Stimulated activated CD8-positive, alpha-beta memory T cell treated with anti-CD3 and anti-CD28 coated beads, Interleukin-12 subunit alpha, Interleukin-12 subunit beta, amount 100 ng/mL, for 4 hours (primary cell): ENCODE data around the gene SUDS3.
"Not testable (repeated sequence)": the region's sequence is repeated elsewhere in the genome, so short reads cannot be mapped to it uniquely, and the experiment has no call there.

Source experiments
- DNase-seq: peaks from one replicate; pipeline ENCODE4 v3.0.0-alpha.2; 2020; ENCODE audit warnings: low read depth

SUDS3 gene, protein sequence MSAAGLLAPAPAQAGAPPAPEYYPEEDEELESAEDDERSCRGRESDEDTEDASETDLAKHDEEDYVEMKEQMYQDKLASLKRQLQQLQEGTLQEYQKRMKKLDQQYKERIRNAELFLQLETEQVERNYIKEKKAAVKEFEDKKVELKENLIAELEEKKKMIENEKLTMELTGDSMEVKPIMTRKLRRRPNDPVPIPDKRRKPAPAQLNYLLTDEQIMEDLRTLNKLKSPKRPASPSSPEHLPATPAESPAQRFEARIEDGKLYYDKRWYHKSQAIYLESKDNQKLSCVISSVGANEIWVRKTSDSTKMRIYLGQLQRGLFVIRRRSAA

DNA sequence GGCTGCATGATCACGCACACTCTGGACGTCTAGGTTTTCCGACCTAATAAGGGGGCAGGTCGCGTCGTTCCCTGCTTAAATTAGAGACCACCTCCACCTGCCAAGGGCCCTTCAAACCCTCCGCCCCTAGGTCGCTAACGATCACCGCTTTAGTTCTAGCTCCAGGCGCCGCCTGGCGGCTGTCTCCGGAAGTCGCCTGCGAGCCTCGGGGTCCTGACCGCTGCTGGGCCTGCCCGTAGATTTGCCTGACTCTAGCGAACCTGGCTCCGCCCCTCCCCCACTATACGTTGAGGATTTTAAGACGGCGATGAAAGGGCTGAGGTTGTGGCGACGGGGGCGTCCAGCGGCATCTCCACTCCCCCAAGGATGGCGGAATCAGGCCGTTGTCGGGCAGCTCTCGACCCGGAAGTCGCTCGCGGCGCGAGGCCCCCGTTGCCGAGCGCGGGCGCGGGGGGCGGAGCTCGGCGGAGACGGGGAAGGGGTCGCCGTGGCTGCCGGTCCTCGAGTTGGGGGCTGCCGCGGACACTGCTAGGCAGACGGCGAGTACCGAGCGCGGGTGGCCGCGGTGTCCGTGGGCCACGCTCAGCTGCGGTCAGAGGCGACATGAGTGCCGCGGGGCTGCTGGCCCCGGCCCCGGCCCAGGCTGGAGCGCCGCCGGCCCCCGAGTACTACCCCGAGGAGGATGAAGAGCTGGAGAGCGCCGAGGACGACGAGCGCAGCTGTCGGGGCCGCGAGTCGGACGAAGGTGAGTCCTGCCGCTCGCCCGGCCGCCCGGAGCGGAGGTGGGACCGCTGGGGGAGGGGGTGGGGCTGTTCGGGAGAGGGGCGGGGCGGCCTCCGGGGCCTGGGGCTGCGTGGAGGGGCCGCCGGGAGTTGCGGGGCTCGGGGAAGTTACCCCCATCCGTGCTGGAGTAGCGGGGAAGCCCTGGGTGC, at the start of gene SUDS3:
TSS of gene SUDS3 (plus strand) at position 467 of the 932 bp plus-strand sequence. CDS start at position 604, 137 bp downstream.
- DNase-seq: peak; percentile 87

DNA sequence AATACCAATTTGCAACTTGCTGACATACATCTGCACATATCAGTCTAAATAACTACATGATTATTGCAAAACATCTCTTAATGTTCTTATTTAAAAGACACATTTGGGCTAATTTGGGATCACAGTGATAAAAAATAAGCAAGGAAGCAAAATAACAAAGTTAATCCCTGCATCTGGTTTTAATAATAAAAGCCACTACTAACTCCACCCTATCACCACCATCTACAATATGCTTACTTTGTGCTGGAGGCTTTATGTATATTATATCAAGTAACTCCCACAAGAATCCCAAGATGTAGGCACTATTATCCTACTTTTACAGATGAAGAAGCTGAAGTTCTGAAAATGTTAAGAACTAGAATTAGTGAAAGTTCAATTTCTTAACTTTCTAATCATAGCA, 49.4 kb upstream of the SUDS3 start:
- DNase-seq: no peak

DNA sequence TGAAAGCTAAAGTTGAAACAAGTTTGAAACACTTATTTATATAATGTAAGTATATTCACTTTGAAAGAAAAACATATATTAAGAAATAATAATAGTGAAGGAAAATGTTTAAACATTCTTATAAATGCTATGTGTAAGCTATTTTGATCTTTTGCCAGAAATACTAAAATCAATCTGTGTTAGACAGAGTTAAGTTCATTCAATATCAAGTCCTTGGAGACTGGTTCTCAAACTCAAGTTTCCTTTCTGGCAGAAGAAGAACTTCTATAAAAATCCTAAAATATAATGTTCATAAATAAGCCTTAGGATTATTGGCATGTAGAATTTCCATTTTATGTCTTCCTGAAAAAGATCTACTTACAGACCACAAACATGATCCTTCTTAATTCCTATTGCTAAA, 49.0 kb upstream of the SUDS3 start:
- no peak for DNase-seq

DNA sequence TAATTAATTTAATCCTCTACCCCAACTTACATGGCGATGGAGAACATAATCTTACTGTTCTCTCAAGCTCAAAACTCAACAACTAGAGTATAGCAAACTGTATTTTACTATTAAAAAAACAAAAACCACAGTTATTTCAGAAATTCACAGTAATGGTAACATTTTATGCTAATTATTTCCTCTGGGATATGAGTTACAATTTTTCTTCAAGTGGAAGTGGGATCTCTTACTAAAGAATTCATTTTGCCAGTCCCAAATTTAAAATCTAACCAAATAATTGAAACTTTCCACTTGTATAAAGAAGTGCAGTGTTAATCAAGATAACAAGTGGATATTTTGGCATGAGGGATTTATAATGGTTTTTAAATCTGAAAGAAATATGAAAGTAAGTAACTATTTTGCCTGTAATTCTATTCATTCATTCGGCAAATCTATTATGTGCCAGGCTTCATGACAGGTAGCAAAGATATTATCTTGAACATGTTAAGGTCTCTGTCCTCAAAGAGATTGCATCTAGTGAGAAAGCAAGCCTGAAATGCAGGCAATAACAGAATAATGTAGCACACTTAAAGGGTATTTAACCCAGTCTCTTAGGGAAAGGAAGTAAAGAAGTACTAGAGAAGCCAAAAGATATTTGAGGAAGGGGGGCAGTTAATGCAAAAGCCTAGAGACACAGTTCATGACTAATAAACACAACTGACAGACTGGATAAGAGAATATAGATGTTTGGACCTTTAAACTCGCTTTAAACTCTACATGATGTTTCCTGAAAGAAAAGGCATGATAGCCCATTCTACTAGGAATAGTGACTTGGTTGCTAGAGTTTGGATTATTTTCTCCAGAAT, 47.6 kb upstream of the SUDS3 start:
- no peak for DNase-seq

DNA sequence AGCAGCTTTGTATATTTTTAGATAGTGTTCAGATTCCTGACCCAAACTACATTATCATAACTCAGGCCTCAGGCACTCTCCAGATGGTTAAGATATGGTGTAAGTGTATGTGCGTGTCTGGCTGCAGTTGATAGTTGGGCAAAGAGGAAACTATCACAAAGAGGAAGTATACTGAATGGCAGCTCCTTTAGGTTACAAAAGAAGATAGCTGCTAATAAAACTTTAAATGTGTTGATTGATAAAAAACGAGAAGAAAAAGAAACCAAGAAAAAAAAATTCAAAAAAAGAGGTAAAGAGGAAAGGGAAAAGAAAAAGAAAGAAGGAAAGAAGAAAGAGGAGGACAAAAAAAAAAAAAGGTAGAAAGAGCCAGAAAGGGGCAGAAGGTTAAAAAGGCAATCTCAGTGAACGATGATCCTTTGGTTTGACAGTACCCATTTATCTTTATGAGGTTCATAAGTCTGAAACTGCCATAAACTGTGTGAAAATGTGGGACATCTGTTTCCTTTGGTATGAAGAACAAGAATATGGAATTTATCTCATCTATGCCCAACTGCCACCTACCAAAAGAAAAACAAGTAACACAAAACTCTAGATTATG, 45.8 kb upstream of the SUDS3 start:
- DNase-seq: no peak

DNA sequence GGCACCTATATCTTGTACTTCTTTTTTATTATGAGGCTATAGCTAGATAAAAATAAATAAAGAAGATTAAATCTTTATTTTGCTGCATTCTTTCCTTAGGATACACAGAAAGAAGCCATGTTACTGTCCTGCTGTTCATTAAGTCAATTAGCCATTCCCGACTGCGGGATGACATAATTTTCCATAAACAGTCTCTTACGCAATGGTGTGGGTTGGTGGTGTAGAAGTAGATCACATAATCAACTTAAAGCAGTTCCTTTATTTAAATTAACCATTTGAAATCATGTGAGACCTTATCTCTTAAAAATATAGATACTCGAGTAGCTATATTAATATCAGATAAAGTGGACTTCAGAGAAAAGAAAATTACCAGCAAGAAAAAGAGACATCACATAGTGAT, 43.8 kb upstream of the SUDS3 start:
- DNase-seq: no peak

DNA sequence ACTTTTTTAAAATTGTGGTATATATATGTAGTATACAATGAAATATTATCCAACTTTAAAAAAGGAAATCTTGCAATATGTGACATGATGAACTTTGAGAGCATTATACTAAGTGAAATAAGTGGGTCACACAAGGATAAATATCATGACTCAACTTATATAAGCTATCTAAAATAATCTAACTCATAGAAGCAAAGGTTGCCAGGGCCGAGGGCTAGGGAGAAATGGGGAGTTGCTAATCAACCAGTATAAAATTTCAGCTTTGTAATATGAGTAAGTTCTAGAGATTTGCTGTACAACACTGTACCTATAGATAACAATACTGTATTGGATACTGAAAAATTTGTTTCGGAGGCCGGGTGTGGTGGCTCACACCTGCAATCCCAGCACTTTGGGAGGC, 42.1 kb upstream of the SUDS3 start:
- DNase-seq: no peak

DNA sequence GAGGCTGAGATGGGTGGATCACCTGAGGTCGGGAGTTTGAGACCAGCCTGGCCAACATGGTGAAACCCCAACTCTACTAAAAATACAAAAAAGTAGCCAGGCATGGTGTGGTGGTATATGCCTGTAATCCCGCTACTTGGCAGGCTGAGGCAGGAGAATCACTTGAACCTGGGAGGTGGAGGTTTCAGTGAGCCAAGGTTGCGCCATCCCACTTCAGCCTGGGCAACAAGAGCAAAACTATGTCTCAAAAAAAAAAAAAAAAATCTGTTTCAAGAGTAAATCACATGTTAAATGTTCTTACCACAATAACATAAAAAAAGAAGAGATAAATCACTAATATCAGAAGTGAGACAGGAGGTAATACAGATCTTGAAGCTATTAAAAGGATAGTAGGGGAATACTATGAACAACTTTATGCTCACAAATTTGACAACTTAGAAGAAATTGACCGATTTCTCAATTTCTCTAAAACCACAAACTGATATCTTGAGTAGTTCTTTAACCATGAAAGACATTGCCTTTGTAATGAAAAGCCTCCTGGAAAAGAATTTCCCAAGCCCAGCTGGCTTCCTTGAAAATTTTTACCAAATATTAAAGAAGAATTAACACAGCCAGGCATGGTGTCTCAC, 41.3 kb upstream of the SUDS3 start:
- no peak for DNase-seq

DNA sequence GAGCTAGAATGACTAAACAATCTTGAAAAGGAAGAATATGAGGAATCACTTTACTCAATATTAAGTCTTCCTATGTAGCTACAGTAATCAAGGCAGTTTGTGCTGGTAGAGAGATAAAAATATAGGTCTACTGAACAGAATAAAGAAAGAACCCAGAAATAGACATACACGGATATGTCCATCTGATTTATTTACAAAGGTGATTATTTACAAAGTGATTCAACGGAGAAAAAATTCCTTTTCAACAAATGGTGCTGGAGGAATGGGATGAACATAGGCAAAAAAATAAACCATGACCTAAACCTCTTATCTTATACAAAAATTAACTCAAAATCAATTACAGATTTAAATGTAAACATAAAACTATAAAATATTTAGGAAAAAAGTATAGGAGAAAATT, 40.2 kb upstream of the SUDS3 start:
- DNase-seq: no peak

DNA sequence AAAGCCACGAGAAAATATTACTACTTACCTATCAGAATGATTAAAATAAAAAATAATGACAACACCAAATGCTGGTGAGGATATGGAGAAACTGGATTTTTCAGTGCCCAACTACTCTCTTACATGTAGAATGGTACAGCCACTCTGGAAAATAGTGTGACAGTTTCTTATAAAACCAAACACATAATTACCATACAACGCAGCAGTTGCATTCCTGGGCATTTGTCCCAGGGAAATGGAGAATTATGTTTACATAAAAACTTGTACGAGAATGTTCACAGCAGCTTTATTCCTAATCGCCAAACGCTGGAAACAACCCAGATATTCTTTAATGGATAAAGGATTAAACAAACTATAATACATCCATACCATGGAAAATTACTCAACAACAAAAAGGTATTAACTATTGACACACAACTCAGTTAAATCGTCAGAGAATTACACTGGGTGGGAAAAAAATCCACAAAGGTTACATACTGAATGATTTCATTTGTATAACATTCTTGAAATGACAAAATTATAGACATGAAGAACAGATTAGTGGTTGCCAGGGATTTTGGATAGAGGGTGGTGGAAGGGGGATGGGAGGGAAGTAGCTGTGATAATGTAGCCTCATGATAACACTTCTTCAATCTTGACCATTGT, 39.0 kb upstream of the SUDS3 start:
- DNase-seq: no peak

DNA sequence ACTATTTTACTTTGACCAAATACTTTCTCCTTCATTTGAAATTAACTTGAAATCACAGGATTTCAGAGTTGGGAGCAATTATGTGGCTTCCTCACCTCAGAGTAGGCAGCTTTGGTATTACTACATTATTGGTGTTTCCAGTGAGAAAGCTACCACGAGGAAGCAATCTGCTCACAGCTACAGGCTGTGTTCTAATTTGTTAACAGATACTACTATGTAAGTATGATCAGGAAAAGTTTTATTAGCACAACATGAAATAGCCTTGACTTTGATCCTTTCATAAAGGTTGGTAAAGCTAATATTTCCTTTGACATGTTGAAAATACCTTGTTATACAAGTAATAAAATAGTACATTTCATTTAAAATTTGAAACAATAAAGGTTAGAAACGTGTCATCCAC, 34.3 kb upstream of the SUDS3 start:
- DNase-seq: no peak

DNA sequence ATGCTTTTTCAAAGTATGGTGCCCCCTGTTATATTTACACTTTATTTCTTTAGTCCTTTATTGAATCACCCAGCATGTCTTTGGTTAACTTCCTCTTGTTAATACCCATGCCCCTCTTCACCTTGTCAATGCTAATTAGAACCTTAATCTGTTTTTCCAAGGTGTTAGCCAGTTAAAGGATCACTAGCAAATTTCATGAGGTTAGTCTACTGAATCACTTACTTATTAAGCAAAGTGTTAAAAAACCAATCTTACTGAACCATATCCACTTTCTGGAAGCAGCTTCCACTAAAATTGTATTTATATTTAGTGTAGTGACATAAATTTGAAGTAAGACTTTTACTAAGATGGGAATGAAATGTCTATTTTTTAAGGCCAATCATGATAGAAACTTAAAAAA, 31.5 kb upstream of the SUDS3 start:
- no peak for DNase-seq

DNA sequence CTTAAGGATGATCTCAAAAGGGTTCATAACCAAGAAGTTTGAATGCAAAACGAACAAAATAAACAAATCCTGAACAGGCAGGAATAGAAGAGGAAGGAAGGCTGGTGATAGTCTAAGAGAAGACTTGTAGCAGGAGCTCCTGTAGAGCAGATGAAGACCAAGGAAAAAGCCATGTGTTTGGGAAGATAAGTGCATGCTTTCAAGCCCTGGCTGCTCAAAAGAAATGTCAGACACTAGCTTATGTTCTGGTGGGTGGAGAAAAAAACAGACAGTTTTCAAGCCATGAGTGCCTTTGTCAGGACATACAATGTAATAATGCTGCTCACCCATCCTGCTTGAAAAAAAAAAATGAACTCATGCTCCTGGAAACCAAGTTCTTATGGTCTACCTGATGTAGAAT, 31.0 kb upstream of the SUDS3 start:
- no peak for DNase-seq

DNA sequence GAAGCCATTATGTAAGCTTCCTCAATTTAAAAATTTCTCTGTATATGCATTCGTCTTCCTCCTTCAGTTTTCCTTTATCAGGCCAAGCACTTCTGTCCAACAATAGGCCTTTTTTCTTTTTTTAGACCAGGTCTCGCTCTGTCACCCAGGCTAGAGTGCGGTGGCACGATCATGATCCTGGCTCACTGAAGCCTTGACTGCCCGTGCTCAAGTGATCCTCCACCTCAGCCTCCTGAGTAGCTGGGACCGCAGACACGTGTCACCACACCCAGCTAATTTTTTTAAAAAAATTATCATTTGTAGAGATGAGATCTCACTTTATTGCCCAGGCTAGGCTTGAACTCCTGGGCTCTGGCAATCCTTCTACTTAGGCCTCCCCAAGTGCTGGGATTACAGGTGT, 29.5 kb upstream of the SUDS3 start:
- no peak for DNase-seq

DNA sequence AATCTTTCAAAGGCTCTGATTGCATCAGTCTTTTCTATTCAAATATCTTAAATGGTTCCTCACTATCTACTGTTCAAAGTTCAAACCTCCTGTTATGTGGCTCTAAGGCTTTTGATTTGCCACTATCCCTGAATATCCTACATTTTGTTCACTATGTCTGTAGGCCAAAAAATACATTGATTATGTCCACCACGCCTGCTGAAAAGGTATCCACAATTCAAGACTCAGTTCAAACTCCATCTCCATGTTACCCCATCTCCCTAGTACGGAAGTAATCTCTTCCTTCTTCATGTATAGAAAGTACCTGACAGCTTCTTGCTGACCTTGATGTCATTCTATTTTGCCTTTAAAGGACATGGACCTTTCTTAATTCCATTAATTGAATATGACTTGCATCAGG, 28.4 kb upstream of the SUDS3 start:
- DNase-seq: no peak

DNA sequence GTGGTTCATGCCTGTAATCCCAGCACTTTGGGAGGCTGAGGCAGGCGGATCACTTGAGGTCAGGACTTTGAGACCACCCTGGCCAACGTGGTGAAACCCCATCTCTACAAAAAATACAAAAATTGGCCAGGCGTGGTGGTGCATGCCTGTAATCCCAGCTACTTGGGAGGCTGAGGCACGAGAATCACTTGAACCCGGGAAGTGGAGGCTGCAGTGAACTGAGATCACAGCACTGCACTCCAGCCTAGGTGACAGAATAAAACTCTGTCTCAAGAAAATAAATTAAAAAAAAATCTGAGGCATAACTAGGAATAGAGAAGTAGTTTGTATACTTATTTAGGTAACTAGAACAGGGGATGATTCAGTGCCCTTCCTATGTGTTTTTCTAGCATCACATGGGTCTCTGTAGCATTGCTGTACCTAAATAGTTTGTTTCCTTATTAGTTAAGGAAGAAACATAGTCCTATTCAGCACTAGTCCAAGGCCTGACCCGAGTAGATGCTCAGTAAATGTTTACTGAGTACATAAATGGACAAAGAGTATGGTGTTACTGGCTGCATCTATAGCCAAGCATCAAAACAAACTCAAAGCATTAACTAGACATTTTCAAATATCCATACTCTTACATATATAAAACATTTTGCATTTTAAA, 25.3 kb upstream of the SUDS3 start:
- no peak for DNase-seq

DNA sequence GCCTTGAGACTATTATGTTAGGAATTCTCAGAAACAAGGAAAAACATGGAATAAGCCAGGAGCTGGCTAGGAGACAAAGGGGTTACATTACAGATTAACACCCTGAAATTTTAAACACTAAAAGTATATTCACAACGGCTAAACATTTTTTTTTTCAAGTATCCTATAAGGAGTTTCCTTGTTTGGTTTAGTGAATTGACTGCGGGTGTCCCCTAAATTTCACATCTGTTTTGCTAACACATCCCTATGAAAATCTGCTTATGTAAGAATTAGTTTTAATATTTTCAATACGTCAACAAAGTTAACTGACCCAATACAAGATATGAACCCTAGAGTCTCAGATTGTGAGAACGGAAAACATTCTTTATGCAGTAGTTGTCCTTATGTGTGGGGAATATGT, 22.6 kb upstream of the SUDS3 start:
- DNase-seq: no peak

DNA sequence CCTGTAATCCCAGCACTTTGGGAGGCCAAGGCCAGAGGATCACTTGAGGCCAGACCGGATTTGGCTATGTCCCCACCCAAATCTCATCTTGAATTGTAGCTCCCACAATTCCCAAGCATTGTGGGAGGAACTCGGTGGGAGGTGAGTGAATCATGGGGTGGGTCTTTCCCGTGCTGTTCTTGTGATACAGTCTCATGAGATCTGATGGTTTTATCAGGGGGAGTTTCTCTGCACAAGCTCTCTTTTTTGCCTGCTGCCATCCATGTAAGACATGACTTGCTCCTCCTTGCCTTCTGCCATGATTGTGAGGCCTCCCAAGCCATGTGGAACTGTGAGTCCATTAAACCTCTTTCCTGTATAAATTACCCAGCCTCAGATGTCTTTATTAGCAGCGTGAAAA, 21.9 kb upstream of the SUDS3 start:
- not testable (repeated sequence) for DNase-seq

DNA sequence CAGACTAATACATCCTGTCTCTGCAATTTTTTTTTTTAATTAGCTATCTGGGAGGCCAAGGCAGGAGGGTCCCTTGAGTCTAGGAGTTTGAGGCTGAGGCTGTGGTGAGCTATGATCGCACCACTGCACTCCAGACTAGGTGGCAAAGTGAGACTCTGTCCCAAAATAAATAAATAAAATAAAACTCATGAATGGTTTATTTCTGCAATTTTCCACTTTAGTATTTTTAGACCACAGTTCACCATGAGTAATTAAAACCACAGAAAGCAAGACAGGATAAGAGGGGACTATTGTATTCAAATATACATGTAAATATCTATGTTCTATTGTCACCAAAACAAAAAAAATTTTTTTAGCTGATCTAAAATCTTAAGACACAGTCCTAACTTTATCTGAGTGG, 21.5 kb upstream of the SUDS3 start:
- no peak for DNase-seq

DNA sequence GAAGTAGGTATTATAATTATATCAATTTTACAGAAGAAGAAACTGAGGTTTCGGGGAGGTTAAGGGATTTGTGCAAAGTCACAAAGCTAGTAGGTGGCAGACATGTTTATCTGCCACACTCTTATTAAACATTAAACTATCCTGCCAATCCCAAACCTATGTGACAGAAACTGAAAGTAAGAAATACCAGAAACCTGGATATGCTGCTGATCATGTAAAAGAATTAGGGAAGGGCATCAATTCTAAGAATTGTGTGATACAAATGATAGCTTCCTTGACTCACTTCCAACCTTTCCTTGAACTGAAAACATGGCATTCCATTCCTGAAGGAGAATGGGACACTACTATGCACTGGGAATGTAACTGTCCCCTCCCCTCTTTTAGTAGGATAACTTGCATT, 20.5 kb upstream of the SUDS3 start:
- DNase-seq: no peak
